Breast epithelium (tissue), 3 donors: ENCODE data around the gene VEZF1.

Source experiments
- POLR2A ChIP-seq: fragments of 450-650 bp; IDR thresholded peaks from one replicate; pipeline ENCODE4 v1.6.1; 2016; ENCODE audit warnings: antibody characterized with exemption, mild to moderate bottlenecking, moderate library complexity
- POLR2AphosphoS5 ChIP-seq, 3 donors: sonication (generic); formaldehyde crosslinking; IDR thresholded peaks; one replicate each; pipeline ENCODE4 v1.6.1; 2017; ENCODE audit warnings: antibody characterized with exemption in 3 of 3

DNA sequence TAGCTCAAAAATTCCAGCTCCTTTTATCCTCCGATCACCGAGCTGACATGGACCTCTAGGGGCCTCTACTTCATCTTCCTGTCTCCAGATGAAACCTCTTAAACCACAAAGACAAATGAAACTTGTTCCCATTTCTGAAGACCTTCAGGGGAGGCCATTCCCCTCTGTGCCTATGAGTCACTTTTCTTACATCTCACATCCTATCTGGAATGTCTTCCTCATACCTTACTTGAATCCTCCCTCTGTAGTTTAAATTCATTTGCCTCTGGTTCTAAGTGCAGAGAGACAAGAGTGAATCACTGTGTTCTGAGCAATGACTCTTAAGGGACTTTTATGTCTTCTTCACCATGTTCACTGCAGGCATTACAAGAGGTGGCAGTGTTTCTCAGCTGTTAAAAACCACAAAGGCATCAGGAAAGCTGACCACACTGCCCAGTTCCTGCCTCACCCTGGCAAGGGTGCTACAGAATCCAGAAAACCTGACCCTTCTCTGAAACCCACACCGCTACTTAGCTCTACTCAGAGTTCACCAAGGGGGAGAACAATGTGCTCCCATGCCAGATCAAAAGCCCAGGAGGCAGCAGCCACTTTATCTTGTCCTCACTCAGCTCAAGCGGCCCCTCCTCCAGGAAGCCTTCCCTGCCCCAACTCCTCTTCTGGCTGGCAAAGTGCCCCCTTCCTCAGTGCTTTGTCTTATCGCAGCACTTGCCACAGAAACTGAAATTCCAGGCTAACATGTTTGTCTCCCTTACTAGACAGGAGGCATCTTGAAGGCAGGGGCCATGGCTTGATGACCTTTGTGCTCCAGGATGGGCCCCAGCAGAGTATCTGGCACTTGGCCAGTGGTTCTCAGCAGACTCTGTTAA is 39.3 kb downstream of the VEZF1 start:
- TF ChIP-seq POLR2AphosphoS5 (IDR thresholded peaks at IDR 0.05), result peak in 2 of 3 donors; percentile 42 to 50
- no peak for TF ChIP-seq POLR2A
